ENCODE results near the gene NR2F2.
A peak's percentile ranks its signal among the peaks of the same experiment; 100 is the strongest.

The NR2F2 gene

GRCh38 chr15:96347181-96348111, 16.9 kb downstream of the NR2F2 start:
- CTCF ChIA-PET = interaction anchor here (0.9 to 11.2 kb wide), 6 partner anchors 8 to 1088 kb away, joined by 3 to 127 read pairs (median 18); no protein-coding TSS in a partner anchor
- DNase-seq (ENCODE audit: low read depth, low spot score) = no peak
- H3K4me3 ChIP-seq (ENCODE audit: low read depth, low read length) = peak overlapping the region; percentile 29; the same call in 1 of the 2 replicates
- POLR2A ChIA-PET = no interaction called here
- no peak for TF ChIP-seq CTCF (IDR thresholded peaks at IDR 0.05; ENCODE audit: insufficient read depth, low read length, missing control alignments)

GRCh38 chr15:96348112-96349027, 17.9 kb downstream of the NR2F2 start:
- CTCF ChIA-PET = interaction anchor here (1.9 to 11.2 kb wide), 5 partner anchors 7 to 1089 kb away, joined by 7 to 127 read pairs (median 15); no protein-coding TSS in a partner anchor
- no peak for DNase-seq (ENCODE audit: low read depth, low spot score)
- TF ChIP-seq CTCF (IDR thresholded peaks at IDR 0.05; ENCODE audit: insufficient read depth, low read length, missing control alignments) = no peak
- POLR2A ChIA-PET = no interaction called here
- no peak overlapping the region for H3K4me3 ChIP-seq (ENCODE audit: low read depth, low read length)

DNA sequence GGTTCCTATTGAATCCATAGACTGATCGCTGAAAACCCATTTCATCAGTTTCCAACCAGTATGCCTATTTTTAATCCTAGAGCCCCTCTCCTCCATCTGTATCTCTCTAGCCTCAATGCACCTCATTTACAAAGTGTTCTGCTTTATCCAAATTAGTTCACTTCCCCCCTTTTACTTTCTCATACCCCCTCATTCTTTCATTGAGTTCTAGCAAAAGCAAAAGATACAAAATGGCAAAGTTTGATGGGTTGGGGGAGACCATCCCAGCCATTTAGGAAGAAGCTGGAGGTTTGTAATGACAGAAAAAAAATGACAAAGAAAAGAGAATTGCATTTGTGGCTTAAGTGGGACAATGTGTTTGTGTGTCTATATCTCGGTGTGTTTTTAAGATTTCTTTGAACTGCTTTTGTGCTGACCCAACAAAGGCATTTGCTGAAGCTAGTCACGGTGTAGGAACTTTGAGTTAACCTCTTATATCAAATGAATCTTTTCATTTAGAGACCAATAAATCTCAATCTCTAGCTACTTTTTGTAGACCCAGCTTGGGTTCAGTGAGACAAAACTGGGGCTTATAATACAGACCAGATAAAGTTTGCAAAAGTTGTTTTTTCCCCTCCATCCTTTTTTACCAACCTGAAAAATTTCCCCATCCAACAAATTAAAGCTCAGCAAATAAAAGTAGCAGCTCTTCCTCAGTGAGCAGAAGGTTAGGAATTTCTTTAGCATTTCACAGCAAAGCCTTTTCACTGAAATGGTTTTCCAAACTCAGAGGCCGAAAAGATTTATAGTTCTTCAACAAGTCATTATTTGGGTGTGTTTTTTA, 18.7 kb downstream of the NR2F2 start:
- no peak for TF ChIP-seq CTCF (IDR thresholded peaks at IDR 0.05; ENCODE audit: insufficient read depth, low read length, missing control alignments)
- no peak for DNase-seq (ENCODE audit: low read depth, low spot score)
- ChIA-PET POLR2A (interaction anchor here (0.7 kb wide), 1 partner anchor 1222 kb away, joined by 5 read pairs; no protein-coding TSS in a partner anchor), CTCF (interaction anchor here (0.9 to 11.2 kb wide), 5 partner anchors 6 to 1090 kb away, joined by 3 to 127 read pairs (median 8); no protein-coding TSS in a partner anchor)
- no peak overlapping the region for H3K4me3 ChIP-seq (ENCODE audit: low read depth, low read length)

DNA sequence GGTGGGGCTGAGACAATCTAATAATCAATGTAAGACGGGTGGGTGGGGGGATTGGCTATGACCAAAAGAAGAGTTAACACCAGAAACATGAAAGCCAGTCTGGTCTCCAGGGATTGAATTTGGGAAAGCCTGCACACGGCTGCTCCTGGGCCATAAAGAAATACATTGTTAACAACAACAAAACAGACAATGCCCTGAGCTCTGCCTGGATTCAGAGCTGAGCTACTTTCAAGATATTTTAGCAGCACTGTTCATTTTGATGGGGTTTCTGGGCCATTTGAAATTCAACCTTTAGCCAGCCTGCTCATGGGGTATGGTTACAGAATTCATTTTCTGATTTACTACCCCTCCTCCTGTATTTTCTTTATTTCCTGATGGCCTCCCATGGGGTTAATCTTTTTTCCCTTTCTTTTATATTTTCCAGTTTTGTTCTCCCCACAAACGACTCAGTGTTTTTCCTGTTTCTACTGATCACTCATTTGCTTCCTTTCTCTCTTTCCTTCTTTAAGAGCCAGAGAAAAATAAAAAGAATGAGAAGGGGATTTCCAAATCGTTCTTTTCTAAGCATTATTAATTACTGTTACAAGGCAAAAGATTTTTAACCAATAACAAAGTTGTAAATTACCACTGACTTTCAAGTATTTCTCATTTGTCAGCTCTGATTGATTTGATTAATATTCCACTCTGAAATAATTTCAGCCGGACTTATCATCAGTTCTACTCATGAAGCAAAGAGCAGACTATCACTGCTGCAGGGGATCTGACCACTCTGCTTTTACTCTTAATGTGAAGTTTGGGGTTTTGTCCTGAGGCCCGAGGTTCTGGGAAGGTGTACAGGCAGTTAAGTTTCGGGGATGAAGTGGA, 19.6 kb downstream of the NR2F2 start:
- ChIA-PET POLR2A (interaction anchor here (0.7 kb wide), 1 partner anchor 1223 kb away, joined by 5 read pairs; no protein-coding TSS in a partner anchor), CTCF (interaction anchor here (0.9 to 2.2 kb wide), 4 partner anchors 11 to 1090 kb away, joined by 3 to 15 read pairs (median 8); no protein-coding TSS in a partner anchor)
- H3K4me3 ChIP-seq (ENCODE audit: low read depth, low read length) = no peak overlapping the region
- no peak for DNase-seq (ENCODE audit: low read depth, low spot score)
- TF ChIP-seq CTCF (IDR thresholded peaks at IDR 0.05; ENCODE audit: insufficient read depth, low read length, missing control alignments) = no peak
